Stimulated activated CD8-positive, alpha-beta memory T cell treated with anti-CD3 and anti-CD28 coated beads, Interleukin-12 subunit alpha, Interleukin-12 subunit beta, amount 100 ng/mL, for 24 hours (primary cell): Measurements from ENCODE around the gene FTH1.

Experiments used
- DNase-seq: peaks from one replicate; pipeline ENCODE4 v3.0.0-alpha.2; 2020; ENCODE audit errors: extremely low read depth

FTH1 gene

GRCh38 chr11:61916737-61917333 is 50.6 kb downstream of the FTH1 start:
- DNase-seq: no peak

- no peak for DNase-seq
Measured at GRCh38 chr11:61914471-61915171, 52.8 kb downstream of the FTH1 start.
